ENCODE results near the gene KLHL9. TPM values are rescaled to one million over a fixed set of nuclear protein-coding genes. Genes with fewer than 3 reads are reported as not detected.

The KLHL9 gene
- total RNA-seq, 1 donor from 2014 or later: 28.9 TPM

GRCh38 chr9:21362287-21362686 lies 27.1 kb upstream of the KLHL9 start:
- H3K36me3 Mint-ChIP-seq (ENCODE audit: low read depth): no peaks in the 10 kb centered on the region
- H3K27me3 Mint-ChIP-seq (ENCODE audit: low read depth): peaks cover 47% of the 10 kb centered on the region
- no peak overlapping the region for H3K4me3 Mint-ChIP-seq (ENCODE audit: unreplicated experiment)
- H3K4me1 Mint-ChIP-seq (ENCODE audit: low read depth): no peaks in the 10 kb centered on the region
- TF ChIP-seq CTCF (IDR thresholded peaks at IDR 0.05): no peak
- H3K27ac Mint-ChIP-seq (ENCODE audit: unreplicated experiment): no peak overlapping the region
- DNase-seq (ENCODE audit: low spot score): no peak
- H3K9me3 Mint-ChIP-seq (ENCODE audit: low read depth): no peaks in the 10 kb centered on the region

GRCh38 chr9:21357479-21358460 lies 22.6 kb upstream of the KLHL9 start:
- H3K36me3 Mint-ChIP-seq (ENCODE audit: low read depth): peaks cover 5% of the 10 kb centered on the region
- no peaks in the 10 kb centered on the region for H3K4me1 Mint-ChIP-seq (ENCODE audit: low read depth)
- no peak for TF ChIP-seq CTCF (IDR thresholded peaks at IDR 0.05)
- no peak overlapping the region for H3K4me3 Mint-ChIP-seq (ENCODE audit: unreplicated experiment)
- no peaks in the 10 kb centered on the region for H3K9me3 Mint-ChIP-seq (ENCODE audit: low read depth)
- no peak for DNase-seq (ENCODE audit: low spot score)
- H3K27me3 Mint-ChIP-seq (ENCODE audit: low read depth): peaks cover 45% of the 10 kb centered on the region
- H3K27ac Mint-ChIP-seq (ENCODE audit: unreplicated experiment): no peak overlapping the region

GRCh38 chr9:21350787-21351186 lies 15.6 kb upstream of the KLHL9 start, which contains the start of gene IFNA6:
IFNA6 (minus strand) TSS chr9:21350887; CDS start chr9:21350887, 0 bp downstream.
- no peaks in the 10 kb centered on the region for H3K9me3 Mint-ChIP-seq (ENCODE audit: low read depth)
- no peak for DNase-seq (ENCODE audit: low spot score)
- H3K4me3 Mint-ChIP-seq (ENCODE audit: unreplicated experiment): no peak within 1 kb of the TSS
- no peak for TF ChIP-seq CTCF (IDR thresholded peaks at IDR 0.05)
- no peak within 1 kb of the TSS for H3K27ac Mint-ChIP-seq (ENCODE audit: unreplicated experiment)
- H3K27me3 Mint-ChIP-seq (ENCODE audit: low read depth): peaks cover 51% of the 10 kb centered on the region
- no peaks in the 10 kb centered on the region for H3K4me1 Mint-ChIP-seq (ENCODE audit: low read depth)
- H3K36me3 Mint-ChIP-seq (ENCODE audit: low read depth): peaks cover 5% of the 10 kb centered on the region

- H3K36me3 Mint-ChIP-seq (ENCODE audit: low read depth): no peaks in the 10 kb centered on the region
- H3K4me1 Mint-ChIP-seq (ENCODE audit: low read depth): no peaks in the 10 kb centered on the region
- DNase-seq (ENCODE audit: low spot score): no peak
- peaks cover 14% of the 10 kb centered on the region for H3K9me3 Mint-ChIP-seq (ENCODE audit: low read depth)
- no peak for TF ChIP-seq CTCF (IDR thresholded peaks at IDR 0.05)
- no peak overlapping the region for H3K4me3 Mint-ChIP-seq (ENCODE audit: unreplicated experiment)
- no peak overlapping the region for H3K27ac Mint-ChIP-seq (ENCODE audit: unreplicated experiment)
- peaks cover 37% of the 10 kb centered on the region for H3K27me3 Mint-ChIP-seq (ENCODE audit: low read depth)
Measured at GRCh38 chr9:21348430-21348970, 13.3 kb upstream of the KLHL9 start.

GRCh38 chr9:21340735-21341134 lies 5.5 kb upstream of the KLHL9 start:
- no peak for TF ChIP-seq CTCF (IDR thresholded peaks at IDR 0.05)
- H3K4me3 Mint-ChIP-seq (ENCODE audit: unreplicated experiment): no peak overlapping the region
- peaks cover 16% of the 10 kb centered on the region for H3K9me3 Mint-ChIP-seq (ENCODE audit: low read depth)
- H3K4me1 Mint-ChIP-seq (ENCODE audit: low read depth): peaks cover 4% of the 10 kb centered on the region
- no peak for DNase-seq (ENCODE audit: low spot score)
- H3K27me3 Mint-ChIP-seq (ENCODE audit: low read depth): peaks cover 28% of the 10 kb centered on the region
- peaks cover 2% of the 10 kb centered on the region for H3K36me3 Mint-ChIP-seq (ENCODE audit: low read depth)
- H3K27ac Mint-ChIP-seq (ENCODE audit: unreplicated experiment): no peak overlapping the region
